GM12878 (cell line): ENCODE data around the gene COL5A1. TPM values are rescaled to one million over a fixed set of nuclear protein-coding genes. Genes with fewer than 3 reads are reported as not detected.

ENCODE experiments used
- ATAC-seq: fragments of 200-7000 bp; cut with Tn5 transposase; 3 replicates; pipeline ENCODE4 v1.9.1; 2020; ENCODE audit warnings: mild to moderate bottlenecking, moderate library complexity
- BruUV-seq: library from RNA; stranded (reverse); fragments of 400-500 nt; replicated peaks from 2 replicates; lab custom pipeline; 2021; lab: Mats Ljungman, UMichigan
- CTCF ChIA-PET: fragments of 300-600 bp; sonication (Branson Sonifier 250); formaldehyde crosslinking; extraction: SDS; loops from one replicate; lab custom pipeline; 2021; ENCODE audit warnings: inconsistent platforms; lab: Yijun Ruan, JAX
- POLR2A ChIA-PET: fragments of 350-600 bp; formaldehyde crosslinking; extraction: SDS; loops from one replicate; lab custom pipeline; 2021; ENCODE audit warnings: inconsistent platforms; lab: Charles Lee
- RAD21 ChIA-PET: fragments of 300-600 bp; sonication (Branson Sonifier 250); formaldehyde crosslinking; loops from one replicate; lab custom pipeline; 2023; ENCODE audit warnings: antibody characterized with exemption; ENCODE audit not compliant: unreplicated experiment; lab: Charles Lee
- SMC1A ChIA-PET: fragments of 300-600 bp; sonication (Branson Sonifier 250); formaldehyde crosslinking; loops from one replicate; lab custom pipeline; 2023; ENCODE audit not compliant: unreplicated experiment, uncharacterized antibody; lab: Charles Lee
- DNase-seq: peaks from one replicate; pipeline ENCODE4 v3.0.0-alpha.2; 2011; ENCODE audit warnings: low read depth, low spot score
- FAIRE-seq: peaks from 3 replicates; lab custom pipeline; 2011; peaks lifted over from hg19 to GRCh38; lab: Jason Lieb, UNC
- H2AFZ ChIP-seq: 2 replicates; pipeline ENCODE4 v1.6.0; 2011; ENCODE audit warnings: low read depth, low read length, control low read depth; ENCODE audit not compliant: control insufficient read depth
- H3K27ac ChIP-seq: 2 replicates; pipeline ENCODE4 v1.5.1; 2011; ENCODE audit warnings: control low read depth; ENCODE audit not compliant: control insufficient read depth, insufficient read depth
- H3K27me3 ChIP-seq, 2 experiments: replicated peaks in 1 of 2; 2 replicates each; pipeline versions ENCODE4 v1.6.0 to v1.6.1; 2011; ENCODE audit warnings: low read length in 1 of 2; ENCODE audit not compliant: control insufficient read depth in 2 of 2, insufficient read depth in 2 of 2
- H3K36me3 ChIP-seq, 2 experiments: 2 replicates each; pipeline ENCODE4 v1.5.1; 2011; ENCODE audit warnings: low read length in 1 of 2; ENCODE audit not compliant: control insufficient read depth in 2 of 2, insufficient read depth in 2 of 2
- H3K4me1 ChIP-seq: 2 replicates; pipeline ENCODE4 v1.6.1; 2011; ENCODE audit warnings: mild to moderate bottlenecking, low read length, moderate library complexity, mixed read lengths; ENCODE audit not compliant: control insufficient read depth, insufficient read depth
- H3K4me2 ChIP-seq: 2 replicates; pipeline ENCODE4 v1.6.0; 2011; ENCODE audit warnings: control low read depth; ENCODE audit not compliant: control insufficient read depth, insufficient read depth
- H3K4me3 ChIP-seq: fragments of 200-600 bp; sonication (generic); 2 replicates; pipeline ENCODE4 v1.5.1; 2016
- H3K79me2 ChIP-seq: 2 replicates; pipeline ENCODE4 v1.6.0; 2011; ENCODE audit warnings: low read length; ENCODE audit not compliant: control insufficient read depth, insufficient read depth
- H3K9ac ChIP-seq: 2 replicates; pipeline ENCODE4 v1.8.0; 2011; ENCODE audit warnings: low read length, control low read depth, mixed read lengths; ENCODE audit not compliant: control insufficient read depth, insufficient read depth
- H3K9me3 ChIP-seq: replicated peaks from 3 replicates; pipeline ENCODE4 v1.5.1; 2011; ENCODE audit warnings: mild to moderate bottlenecking, low read length; ENCODE audit not compliant: control insufficient read depth, insufficient read depth
- H4K20me1 ChIP-seq: 2 replicates; pipeline ENCODE4 v1.6.0; 2011; ENCODE audit not compliant: control insufficient read depth, insufficient read depth
- GATAD2B ChIP-seq: fragments of 450-650 bp; conservative IDR thresholded peaks from 2 replicates; pipeline ENCODE4 v1.6.1; 2017; ENCODE audit warnings: low read depth, mild to moderate bottlenecking, moderate library complexity
- NRF1 ChIP-seq: conservative IDR thresholded peaks from 2 replicates; pipeline ENCODE4 v1.6.1; 2011; ENCODE audit warnings: mild to moderate bottlenecking, low read depth, low read length, improper control_type of control experiment
- SP1 ChIP-seq: IDR thresholded peaks from one replicate; pipeline ENCODE4 v1.6.1; 2011; ENCODE audit warnings: low read depth, low read length
- TCF12 ChIP-seq: IDR thresholded peaks from 2 replicates; pipeline ENCODE4 v1.6.1; 2011; ENCODE audit warnings: low read depth, mild to moderate bottlenecking, low read length
- TCF3 ChIP-seq: IDR thresholded peaks from 2 replicates; pipeline ENCODE4 v1.6.1; 2012; ENCODE audit warnings: low read depth, mild to moderate bottlenecking, low read length, borderline replicate concordance; ENCODE audit not compliant: insufficient read depth
- ZBED1 ChIP-seq: IDR thresholded peaks from 2 replicates; pipeline ENCODE4 v1.6.1; 2016; ENCODE audit warnings: borderline replicate concordance
- WGBS: methylation state at CpG from one replicate; pipeline ENCODE4 v1.1.6; 2016; ENCODE audit warnings: low lambda C conversion rate; ENCODE audit not compliant: insufficient replicate concordance, insufficient coverage; ENCODE audit errors: missing lambda C conversion rate; 5-methylcytosine and 5-hydroxymethylcytosine counted together
- in situ Hi-C: fragments of 300-500 bp; cut with MboI; formaldehyde crosslinking; loops from 9 replicates; pipeline ENCODE4 v1.14.3; 2018; ENCODE audit warnings: mixed read lengths
- intact Hi-C: fragments of 100-400 bp; cut with micrococcal nuclease; formaldehyde crosslinking; loops from one replicate; pipeline ENCODE4 v1.14.2; 2022; ENCODE audit not compliant: unreplicated experiment
- polyA plus RNA-seq, 11 experiments: library from polyadenylated mRNA; depleted of rRNA in 4 of 11; unstranded in 6 of 11; stranded (reverse) in 5 of 11; fragments of >200 nt; fragmentation: Nextera tagmentation in 4 of 11; fragmentation: Illumina TruSeq in 1 of 11; extraction: Ambion mirVana in 4 of 11; extraction: Trizol in 1 of 11; gene quantifications; 1 replicate in 1 of 11; 2 replicates in 10 of 11; pipeline versions ENCODE4 v1.2.1 to v1.2.3, GENCODE V29; 2011 to 2016; ENCODE audit warnings: inconsistent platforms in 2 of 11, missing spikeins in 2 of 11, low read depth in 1 of 11
- total RNA-seq, 4 experiments: library from RNA; depleted of rRNA in 3 of 4; stranded (reverse); fragments of >200 nt in 3 of 4; fragmentation: Illumina TruSeq in 1 of 4; extraction: Trizol in 1 of 4; gene quantifications; 2 replicates each; pipeline versions ENCODE4 v1.2.1 to v1.2.3, GENCODE V29; 2013 to 2021
- TF ChIP-seq, protein P1 (sequence below): fragments of 450-650 bp; IDR thresholded peaks from 2 replicates; pipeline ENCODE4 v1.6.1; 2017; ENCODE audit warnings: antibody characterized with exemption, mild to moderate bottlenecking, moderate library complexity

Gene COL5A1
- total and polyA plus RNA-seq, 10 of the 15 experiments (the other 5 are each of a cell fraction or from before 2014, with no cell fraction given), result under 0.01 to 0.15 (median 0.13) TPM; not detected in 4

DNA sequence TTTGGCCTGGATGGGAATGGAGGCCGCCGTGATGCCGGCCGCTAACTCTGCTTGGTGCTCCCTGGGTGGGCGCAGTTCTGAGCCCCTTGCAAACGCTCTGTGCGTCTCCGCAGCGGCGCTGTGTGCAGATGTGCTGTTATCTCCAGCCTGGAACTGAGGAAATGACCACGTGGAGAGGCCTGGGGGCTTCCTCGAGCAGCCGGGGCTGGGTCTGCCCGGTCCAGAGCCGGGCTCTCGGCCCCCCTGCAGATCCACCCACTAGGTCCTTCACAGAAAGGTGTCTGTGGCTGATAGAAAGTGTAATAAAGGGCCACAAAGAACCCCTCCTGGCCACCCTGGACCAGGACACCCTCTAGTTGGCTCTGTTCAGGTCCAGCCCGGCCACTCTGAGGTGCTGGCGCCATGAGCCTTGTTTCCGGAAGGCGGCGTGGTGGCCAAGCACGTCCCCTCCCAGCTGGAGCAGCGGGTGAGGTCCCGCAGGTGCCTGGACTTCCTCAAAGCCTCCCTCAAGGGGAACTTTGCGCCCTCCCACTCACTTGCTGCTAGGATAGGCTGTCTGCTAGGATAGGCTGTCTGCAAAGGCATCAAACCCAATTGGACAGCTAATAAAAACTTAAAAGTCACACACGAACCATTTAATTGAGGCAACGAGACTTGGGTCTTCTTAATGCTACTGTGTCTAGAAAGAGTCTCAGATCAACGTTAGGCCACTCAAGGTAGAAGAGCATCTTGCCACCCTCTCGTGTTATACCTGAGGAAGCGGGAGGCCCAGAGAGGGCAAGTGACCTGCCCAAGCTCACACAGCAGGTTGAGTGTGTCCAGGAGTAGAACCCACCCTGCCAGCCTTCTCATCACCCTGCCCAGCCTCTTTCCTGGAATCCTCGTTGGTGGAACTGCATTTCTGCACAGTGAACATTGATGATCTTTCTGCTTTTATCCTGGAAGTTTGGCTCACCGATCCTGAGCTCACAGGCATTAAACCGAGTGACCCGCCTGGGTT lies 129.7 kb downstream of the COL5A1 start (continued):
- TF ChIP-seq, protein P1, sequence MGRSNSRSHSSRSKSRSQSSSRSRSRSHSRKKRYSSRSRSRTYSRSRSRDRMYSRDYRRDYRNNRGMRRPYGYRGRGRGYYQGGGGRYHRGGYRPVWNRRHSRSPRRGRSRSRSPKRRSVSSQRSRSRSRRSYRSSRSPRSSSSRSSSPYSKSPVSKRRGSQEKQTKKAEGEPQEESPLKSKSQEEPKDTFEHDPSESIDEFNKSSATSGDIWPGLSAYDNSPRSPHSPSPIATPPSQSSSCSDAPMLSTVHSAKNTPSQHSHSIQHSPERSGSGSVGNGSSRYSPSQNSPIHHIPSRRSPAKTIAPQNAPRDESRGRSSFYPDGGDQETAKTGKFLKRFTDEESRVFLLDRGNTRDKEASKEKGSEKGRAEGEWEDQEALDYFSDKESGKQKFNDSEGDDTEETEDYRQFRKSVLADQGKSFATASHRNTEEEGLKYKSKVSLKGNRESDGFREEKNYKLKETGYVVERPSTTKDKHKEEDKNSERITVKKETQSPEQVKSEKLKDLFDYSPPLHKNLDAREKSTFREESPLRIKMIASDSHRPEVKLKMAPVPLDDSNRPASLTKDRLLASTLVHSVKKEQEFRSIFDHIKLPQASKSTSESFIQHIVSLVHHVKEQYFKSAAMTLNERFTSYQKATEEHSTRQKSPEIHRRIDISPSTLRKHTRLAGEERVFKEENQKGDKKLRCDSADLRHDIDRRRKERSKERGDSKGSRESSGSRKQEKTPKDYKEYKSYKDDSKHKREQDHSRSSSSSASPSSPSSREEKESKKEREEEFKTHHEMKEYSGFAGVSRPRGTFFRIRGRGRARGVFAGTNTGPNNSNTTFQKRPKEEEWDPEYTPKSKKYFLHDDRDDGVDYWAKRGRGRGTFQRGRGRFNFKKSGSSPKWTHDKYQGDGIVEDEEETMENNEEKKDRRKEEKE, result no peak
- peak; percentile 73; the same call in 1 of the 2 replicates for TF ChIP-seq TCF12
- no peak for TF ChIP-seq GATAD2B
- TF ChIP-seq TCF3, result 0 out of 2 replicates have a peak, but pooled peaks have one; percentile 35
- no peak for TF ChIP-seq NRF1

DNA sequence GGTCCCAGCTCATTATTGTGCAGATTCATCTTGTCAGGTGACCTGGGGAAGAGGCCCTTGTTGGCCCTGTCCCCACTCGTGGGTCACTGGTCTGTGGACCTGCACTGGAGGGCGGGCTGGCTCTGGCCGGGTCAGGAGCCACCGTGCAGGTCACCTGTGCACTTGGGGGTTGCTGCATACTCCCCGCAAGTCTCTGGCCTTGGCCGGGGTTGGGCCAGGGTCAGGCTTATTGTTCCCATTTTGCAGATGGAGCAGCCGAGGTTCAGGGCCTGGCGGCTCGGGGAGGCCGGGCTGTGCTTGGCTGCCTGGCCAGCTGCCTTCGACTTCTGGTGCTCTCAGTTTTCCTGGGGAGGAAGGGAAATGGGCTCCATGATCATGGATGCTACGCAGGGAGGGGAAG lies 130.7 kb downstream of the COL5A1 start:
- ChIA-PET SMC1A (interaction anchor here (1.5 kb wide), 1 partner anchor 10 kb away, joined by 6 read pairs; no protein-coding TSS in a partner anchor), POLR2A (no interaction called here)
- peaks cover 0 to 1% of the 10 kb centered on the region in 2 experiments; a peak in 1 of 4 replicates for H3K27me3 ChIP-seq
- no peaks in the 10 kb centered on the region for H3K79me2 ChIP-seq
- DNase-seq (no peak), FAIRE-seq (no peak)
- no peak for TF ChIP-seq ZBED1
- TF ChIP-seq SP1, result no peak
- TF ChIP-seq, all 136 proteins: peak for 0
- no TSS peak for BruUV-seq
- Histone ChIP-seq H3K9me3 (no peaks in the 10 kb centered on the region; the same call in 2 of the 3 replicates), H3K9ac (no peak overlapping the region), H2AFZ (no peak overlapping the region), H4K20me1 (no peaks in the 10 kb centered on the region), H3K4me3 (no peak overlapping the region), H3K4me2 (no peak overlapping the region), H3K27ac (no peak overlapping the region), H3K36me3 (no peaks in the 10 kb centered on the region), H3K4me1 (peaks cover 10% of the 10 kb centered on the region; the same call in 1 of the 2 replicates)
- ChIA-PET RAD21 (no interaction called here), CTCF (interaction anchor here (1.5 kb wide), 1 partner anchor 10 kb away, joined by 6 read pairs; no protein-coding TSS in a partner anchor)
- 41% methylated on average over 12 of the region's 12 CpGs for WGBS
- ATAC-seq, result no peak
- intact Hi-C loops, result no loop called here
- in situ Hi-C loops, result no loop called here
